Lower leg skin (tissue), 3 donors: ENCODE data around the gene PEX13.

ENCODE experiments used
- CTCF ChIP-seq, 3 donors: fragments of 450-650 bp; IDR thresholded peaks; one replicate each; pipeline ENCODE4 v1.5.1; 2016; ENCODE audit warnings: antibody characterized with exemption in 3 of 3, mild to moderate bottlenecking in 3 of 3, moderate library complexity in 2 of 3
- POLR2A ChIP-seq, 2 donors: fragments of 450-650 bp; IDR thresholded peaks; one replicate each; pipeline ENCODE4 v1.6.1; 2016 to 2017; ENCODE audit warnings: antibody characterized with exemption in 2 of 2, mild to moderate bottlenecking in 1 of 2, moderate library complexity in 1 of 2

GRCh38 chr2:61009355-61009754, 8.2 kb upstream of the PEX13 start:
- TF ChIP-seq CTCF (IDR thresholded peaks at IDR 0.05) (no peak), POLR2A (IDR thresholded peaks at IDR 0.05) (no peak)
